Measurements from ENCODE around the gene AQP4. TPM values are rescaled to one million over a fixed set of nuclear protein-coding genes. Genes with fewer than 3 reads are reported as not detected.

AQP4 gene, protein sequence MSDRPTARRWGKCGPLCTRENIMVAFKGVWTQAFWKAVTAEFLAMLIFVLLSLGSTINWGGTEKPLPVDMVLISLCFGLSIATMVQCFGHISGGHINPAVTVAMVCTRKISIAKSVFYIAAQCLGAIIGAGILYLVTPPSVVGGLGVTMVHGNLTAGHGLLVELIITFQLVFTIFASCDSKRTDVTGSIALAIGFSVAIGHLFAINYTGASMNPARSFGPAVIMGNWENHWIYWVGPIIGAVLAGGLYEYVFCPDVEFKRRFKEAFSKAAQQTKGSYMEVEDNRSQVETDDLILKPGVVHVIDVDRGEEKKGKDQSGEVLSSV
- total RNA-seq: not detected

DNA sequence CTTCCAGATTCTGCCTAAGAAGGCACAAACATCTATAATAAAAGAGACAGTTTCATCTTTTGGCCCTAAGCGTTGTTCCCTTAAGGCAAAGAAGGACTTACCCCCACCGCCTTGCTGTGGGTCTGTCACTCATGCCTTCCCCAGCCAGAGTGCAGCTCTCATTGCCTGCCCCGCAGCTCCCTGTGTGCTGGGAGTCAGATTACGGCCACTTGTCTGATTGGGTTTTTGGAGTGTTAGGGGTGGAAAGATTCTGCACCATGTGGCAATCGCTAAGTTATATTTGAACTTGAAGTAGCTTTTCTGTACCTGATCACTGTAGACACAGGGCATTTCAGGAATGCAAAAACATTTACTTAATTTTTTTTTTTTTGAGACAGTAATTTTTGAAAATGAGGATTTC lies at the start of gene AQP4:
TSS of gene AQP4 (minus strand) at position 151 of the 400 bp plus-strand sequence. CDS start at position 133, 18 bp downstream.

